ENCODE measurements around the gene TRMT44.
A peak's percentile ranks its signal among the peaks of the same experiment; 100 is the strongest.

Gene TRMT44

DNA sequence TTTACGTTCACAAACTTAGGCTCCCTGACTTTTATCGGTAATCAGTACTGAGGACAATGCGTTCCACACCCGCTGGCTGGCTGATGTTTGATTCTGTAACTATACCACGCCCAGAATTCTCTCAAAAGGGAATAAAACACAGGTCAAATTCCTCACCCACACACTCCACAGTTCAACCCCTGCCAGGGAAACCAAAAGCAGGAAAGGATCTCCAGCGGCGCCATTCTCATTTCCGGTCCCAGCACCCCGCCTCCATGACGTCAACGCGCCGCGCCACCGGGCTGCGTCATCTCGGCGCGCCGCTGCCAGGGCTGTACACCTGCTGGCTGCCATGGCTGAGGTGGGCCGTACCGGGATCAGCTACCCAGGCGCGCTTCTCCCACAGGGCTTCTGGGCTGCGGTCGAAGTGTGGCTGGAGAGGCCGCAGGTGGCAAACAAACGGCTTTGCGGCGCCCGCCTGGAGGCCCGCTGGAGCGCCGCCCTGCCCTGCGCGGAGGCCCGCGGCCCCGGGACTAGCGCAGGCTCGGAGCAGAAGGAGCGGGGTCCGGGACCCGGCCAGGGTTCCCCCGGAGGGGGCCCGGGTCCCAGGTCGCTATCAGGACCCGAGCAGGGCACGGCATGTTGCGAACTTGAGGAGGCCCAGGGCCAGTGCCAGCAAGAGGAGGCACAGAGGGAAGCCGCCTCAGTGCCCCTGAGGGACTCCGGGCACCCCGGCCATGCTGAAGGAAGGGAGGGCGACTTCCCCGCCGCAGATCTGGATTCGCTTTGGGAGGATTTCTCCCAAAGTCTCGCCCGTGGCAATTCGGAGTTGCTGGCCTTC lies at the start of gene TRMT44, which contains the start of gene ACOX3:
TSS of gene TRMT44 (plus strand) at position 286 of the 820 bp plus-strand sequence. CDS start at position 332, 46 bp downstream.
TSS of gene ACOX3 (minus strand) at position 232 of the 820 bp plus-strand sequence. CDS start 24,202 bp downstream, outside the sequence.
- peak; percentile 92 to 97 for DNase-seq
- TF ChIP-seq POLR2A (IDR thresholded peaks at IDR 0.05; ENCODE audit: low read length) (peak; percentile 94), GATA1 (IDR thresholded peaks at IDR 0.05; ENCODE audit: low read depth, low read length) (no peak)

- no peak for DNase-seq
- TF ChIP-seq GATA1 (IDR thresholded peaks at IDR 0.05; ENCODE audit: low read depth, low read length) (no peak), POLR2A (IDR thresholded peaks at IDR 0.05; ENCODE audit: low read length) (no peak)
Observed at GRCh38 chr4:8391071-8391470, 49.5 kb upstream of the TRMT44 start.

DNA sequence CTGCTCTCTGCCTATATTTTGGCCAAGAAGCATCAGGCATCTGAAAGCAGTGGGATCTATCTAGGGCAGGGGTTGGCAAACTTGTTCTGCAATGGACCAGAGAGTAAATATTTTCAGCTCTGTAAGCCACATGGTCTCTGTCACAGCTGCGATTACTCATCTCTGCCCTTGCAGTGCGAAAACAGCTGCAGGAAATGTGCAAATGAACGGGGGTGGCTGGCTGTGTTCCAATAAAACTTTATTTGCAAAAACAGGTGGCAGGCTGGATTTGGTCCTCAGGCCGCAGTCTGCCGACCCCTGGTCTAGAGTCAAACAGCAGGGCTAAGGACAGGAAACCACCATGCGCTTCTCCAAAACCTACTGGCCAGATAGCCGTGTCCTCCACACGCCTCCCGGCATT lies 48.6 kb upstream of the TRMT44 start:
- no peak for TF ChIP-seq POLR2A (IDR thresholded peaks at IDR 0.05; ENCODE audit: low read length)
- TF ChIP-seq GATA1 (IDR thresholded peaks at IDR 0.05; ENCODE audit: low read depth, low read length), result no peak
- DNase-seq, result no peak

DNA sequence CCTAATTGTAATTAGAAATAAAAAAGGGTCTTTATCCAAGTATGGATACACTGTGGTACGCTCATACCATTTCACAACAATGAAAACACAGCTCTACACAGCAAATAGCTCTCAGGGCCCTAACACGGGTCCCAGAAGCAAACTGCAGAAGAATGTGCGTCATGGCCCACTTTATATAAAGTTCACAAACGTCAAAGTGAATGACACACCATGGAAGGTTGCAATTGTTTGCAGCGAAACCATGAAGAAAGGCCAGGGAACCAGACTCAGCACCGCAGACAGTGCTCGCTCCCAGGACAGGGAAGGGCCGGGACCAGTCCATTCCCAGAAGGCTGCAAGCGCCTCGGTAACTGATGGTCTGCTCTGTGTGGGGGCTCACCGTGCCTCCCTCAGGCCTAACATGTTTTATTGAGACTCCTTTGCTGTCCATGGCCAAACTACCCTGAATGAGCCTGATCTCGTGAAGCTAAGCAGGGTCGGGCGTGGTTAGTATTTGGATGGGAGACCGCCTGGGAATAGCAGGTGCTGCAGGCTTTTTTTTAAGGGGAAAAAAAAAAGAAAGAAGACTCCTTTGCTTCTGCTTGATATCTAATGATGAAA lies 47.9 kb upstream of the TRMT44 start:
- DNase-seq, result peak in 1 of 2 experiments; percentile 5
- TF ChIP-seq GATA1 (IDR thresholded peaks at IDR 0.05; ENCODE audit: low read depth, low read length), result no peak
- no peak for TF ChIP-seq POLR2A (IDR thresholded peaks at IDR 0.05; ENCODE audit: low read length)

GRCh38 chr4:8393593-8394038 lies 47.0 kb upstream of the TRMT44 start:
- no peak for DNase-seq
- no peak for TF ChIP-seq POLR2A (IDR thresholded peaks at IDR 0.05; ENCODE audit: low read length)
- no peak for TF ChIP-seq GATA1 (IDR thresholded peaks at IDR 0.05; ENCODE audit: low read depth, low read length)

DNA sequence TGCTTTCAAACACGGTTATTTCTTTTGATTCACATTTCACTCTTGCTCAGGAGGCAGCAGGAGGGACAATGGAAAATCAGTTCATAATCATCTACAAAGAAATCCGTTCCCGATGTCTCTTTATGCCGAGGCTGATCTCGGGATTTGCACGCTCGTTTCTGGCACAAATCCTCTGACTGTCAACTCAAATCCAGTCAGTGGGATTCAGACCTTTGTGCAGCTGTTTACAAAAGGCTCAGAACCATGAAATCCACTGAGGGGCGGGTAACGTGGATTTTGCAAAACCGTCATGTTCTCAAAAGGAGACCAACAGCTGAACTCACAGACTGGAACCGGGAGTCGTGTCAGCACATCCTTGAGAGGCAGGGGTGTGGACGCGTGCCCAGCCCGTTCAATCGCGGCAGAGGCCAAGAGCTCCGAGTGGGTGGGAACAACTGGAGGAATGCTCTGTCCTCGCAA lies 46.5 kb upstream of the TRMT44 start:
- no peak for DNase-seq
- TF ChIP-seq GATA1 (IDR thresholded peaks at IDR 0.05; ENCODE audit: low read depth, low read length) (no peak), POLR2A (IDR thresholded peaks at IDR 0.05; ENCODE audit: low read length) (no peak)

DNA sequence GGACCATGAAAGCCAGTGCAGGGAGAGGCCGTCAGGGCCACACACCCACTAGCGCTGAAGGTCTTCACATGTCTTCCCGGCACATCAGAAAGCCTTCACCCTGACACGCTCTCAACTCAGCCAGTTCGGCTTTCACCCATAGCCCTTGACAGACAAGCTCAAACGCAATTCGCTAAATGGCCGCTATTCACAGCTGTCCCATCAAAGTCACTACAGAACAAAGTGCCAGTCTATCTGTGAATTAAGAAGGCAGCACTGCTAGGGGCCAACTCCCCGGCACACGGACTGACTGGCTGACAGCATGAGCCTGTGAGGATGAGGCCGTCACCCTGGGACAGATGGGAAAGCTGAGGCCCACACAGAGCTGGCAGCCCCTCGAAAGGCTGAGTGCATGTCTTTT lies 45.8 kb upstream of the TRMT44 start:
- DNase-seq, result no peak
- TF ChIP-seq POLR2A (IDR thresholded peaks at IDR 0.05; ENCODE audit: low read length) (no peak), GATA1 (IDR thresholded peaks at IDR 0.05; ENCODE audit: low read depth, low read length) (no peak)

DNA sequence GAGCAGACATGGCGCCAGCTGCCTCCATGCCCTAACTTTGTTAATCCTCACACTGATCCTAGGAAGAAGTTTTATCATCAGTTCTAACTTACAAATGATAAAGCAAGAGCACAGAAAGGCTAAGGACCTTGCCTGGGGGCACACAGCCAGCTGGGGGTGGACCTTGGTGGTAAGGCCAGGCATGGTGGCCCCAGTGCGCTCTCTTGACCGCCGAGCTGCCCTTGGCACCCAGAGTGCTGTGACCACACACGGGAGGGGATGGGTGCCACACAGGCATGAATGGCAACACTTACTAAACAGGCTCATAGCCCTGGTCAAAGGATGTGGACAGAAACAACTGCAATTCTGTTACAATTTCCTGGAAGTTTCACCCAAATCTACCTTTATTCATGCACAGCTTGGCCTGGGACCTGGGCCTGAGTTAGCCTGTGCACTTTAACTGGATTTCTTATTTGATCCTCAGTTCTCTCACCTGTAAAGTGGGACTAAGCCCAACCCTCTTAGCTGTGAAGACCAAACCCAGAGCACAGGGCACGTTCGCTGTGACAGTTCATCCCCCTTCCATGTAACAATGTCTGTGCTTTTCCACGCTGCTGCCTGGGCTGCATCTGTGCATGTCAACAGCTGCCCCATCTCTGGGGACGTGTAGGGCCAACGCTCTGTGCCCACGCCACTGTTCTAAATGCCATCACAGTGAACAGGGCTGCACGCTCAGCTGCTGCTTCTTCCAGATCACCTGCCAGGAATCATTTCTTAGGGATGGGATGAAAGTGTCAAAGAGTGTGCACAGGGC lies 44.9 kb upstream of the TRMT44 start:
- no peak for TF ChIP-seq POLR2A (IDR thresholded peaks at IDR 0.05; ENCODE audit: low read length)
- no peak for TF ChIP-seq GATA1 (IDR thresholded peaks at IDR 0.05; ENCODE audit: low read depth, low read length)
- DNase-seq, result no peak

DNA sequence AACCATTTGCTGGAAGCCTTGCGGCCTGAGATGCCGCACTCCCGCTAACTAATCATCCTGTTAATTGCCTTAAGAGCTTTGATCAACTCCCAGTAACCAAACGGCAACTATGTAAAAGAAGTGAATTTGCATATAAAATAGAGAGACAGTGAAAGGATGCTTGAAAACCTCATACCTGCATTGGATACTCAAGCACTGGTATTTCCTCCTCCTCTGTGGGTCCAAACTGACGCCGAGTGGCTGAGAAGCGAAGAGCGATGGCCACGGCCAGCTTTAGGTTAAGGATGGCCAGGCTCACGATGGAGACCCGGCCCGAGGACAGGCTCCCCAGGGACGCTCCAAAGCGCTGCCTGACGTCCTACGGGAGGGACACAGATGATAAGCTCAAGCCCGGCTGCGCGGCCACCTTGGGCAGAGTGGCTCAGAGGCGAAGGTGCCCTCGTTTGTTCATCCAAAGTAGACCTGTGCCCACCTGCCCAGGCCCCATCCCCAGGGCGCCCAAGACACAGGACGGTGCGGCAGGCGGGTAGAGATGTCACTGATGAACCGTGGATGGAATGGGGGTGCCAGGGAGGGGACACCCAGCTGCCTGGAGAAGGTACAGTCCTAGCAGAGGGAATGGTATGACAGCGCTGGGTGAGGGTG lies 43.7 kb upstream of the TRMT44 start:
- no peak for TF ChIP-seq GATA1 (IDR thresholded peaks at IDR 0.05; ENCODE audit: low read depth, low read length)
- no peak for TF ChIP-seq POLR2A (IDR thresholded peaks at IDR 0.05; ENCODE audit: low read length)
- no peak for DNase-seq

GRCh38 chr4:8398347-8398746 lies 42.2 kb upstream of the TRMT44 start:
- TF ChIP-seq GATA1 (IDR thresholded peaks at IDR 0.05; ENCODE audit: low read depth, low read length), result no peak
- no peak for TF ChIP-seq POLR2A (IDR thresholded peaks at IDR 0.05; ENCODE audit: low read length)
- no peak for DNase-seq

- TF ChIP-seq GATA1 (IDR thresholded peaks at IDR 0.05; ENCODE audit: low read depth, low read length) (no peak), POLR2A (IDR thresholded peaks at IDR 0.05; ENCODE audit: low read length) (no peak)
- no peak for DNase-seq
Observed at GRCh38 chr4:8399298-8399697, 41.3 kb upstream of the TRMT44 start.

GRCh38 chr4:8400632-8401325 lies 39.8 kb upstream of the TRMT44 start:
- DNase-seq, result no peak
- no peak for TF ChIP-seq POLR2A (IDR thresholded peaks at IDR 0.05; ENCODE audit: low read length)
- TF ChIP-seq GATA1 (IDR thresholded peaks at IDR 0.05; ENCODE audit: low read depth, low read length), result no peak

DNA sequence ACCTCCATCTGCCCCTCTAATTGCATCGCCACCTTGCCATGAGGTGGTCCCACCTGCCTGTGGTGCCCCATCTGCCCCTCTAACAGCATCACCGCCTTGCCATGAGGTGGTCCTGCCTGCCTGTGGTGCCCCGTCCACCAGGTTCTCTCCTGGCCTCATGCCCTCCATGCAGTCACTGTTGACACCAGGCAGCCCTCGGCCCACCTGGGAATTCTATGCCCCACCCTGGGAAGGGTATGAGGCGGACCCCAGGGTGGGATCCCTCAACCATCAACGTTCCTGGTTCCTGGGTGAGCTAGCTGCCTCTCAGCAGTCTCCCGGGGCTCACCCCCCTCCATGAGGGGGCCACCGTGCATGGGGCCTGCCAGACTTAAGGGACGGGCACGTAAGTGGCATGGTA lies 38.9 kb upstream of the TRMT44 start:
- no peak for DNase-seq
- TF ChIP-seq GATA1 (IDR thresholded peaks at IDR 0.05; ENCODE audit: low read depth, low read length), result no peak
- TF ChIP-seq POLR2A (IDR thresholded peaks at IDR 0.05; ENCODE audit: low read length), result no peak
